HFF-Myc (cell line): ENCODE results near the gene SMIM35.

ENCODE experiments used
- DNase-seq: peaks from one replicate; pipeline ENCODE4 v3.0.0-alpha.2; 2011; ENCODE audit warnings: low read depth; ENCODE audit errors: extremely low read depth
- H3K4me3 ChIP-seq: replicated peaks from 2 replicates; pipeline ENCODE4 v1.5.1; 2011; ENCODE audit warnings: low read depth, mild to moderate bottlenecking, control low read depth, low read length
- TF ChIP-seq, protein P1 (sequence below): IDR thresholded peaks from 2 replicates; pipeline ENCODE4 v1.5.1; 2012; ENCODE audit warnings: mild to moderate bottlenecking, low read depth, low read length, control low read depth; ENCODE audit errors: missing control alignments

SMIM35 gene

DNA sequence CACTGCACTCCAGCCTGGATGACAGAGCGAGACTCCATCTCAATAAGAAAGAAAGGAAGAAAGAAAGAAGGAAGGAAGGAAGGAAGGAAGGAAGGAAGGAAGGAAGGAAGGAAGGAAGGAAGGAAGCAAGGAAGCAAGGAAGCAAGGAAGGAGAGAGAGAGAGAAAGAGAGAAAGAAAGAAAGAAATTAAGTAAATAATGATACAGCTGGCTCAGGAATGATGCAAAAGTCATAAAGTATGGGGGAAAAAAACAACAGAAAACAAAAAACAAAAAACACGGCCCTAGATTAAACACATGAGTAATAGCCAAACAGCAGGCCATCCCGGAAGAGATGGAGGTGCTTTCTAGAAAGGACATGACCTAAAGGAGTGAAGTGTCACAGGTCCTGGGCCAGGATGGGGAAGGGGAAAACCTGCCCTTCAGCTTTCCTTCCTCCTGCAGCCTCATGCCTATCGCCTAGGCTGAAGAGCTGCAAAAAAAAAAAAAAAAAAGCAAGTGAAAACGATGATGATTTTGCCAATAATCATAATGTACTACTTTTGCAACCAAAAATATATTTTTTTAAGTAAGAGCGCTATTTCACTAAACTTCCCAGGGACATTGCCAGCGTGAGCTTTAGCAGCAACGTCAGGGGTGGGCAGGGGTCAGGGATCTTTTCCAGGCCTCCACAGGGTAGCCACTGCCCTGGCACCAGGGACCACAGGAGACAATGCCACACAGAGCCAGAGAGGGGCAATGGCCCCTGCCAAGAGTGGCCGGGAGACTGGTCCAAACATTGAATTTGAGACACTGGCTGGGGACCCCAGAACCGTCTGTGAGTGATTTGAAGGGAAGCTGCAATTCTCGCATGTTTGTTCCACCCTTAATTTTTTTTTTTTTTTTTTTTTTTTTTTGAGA lies 38.0 kb downstream of the SMIM35 start:
- TF ChIP-seq, protein P1, sequence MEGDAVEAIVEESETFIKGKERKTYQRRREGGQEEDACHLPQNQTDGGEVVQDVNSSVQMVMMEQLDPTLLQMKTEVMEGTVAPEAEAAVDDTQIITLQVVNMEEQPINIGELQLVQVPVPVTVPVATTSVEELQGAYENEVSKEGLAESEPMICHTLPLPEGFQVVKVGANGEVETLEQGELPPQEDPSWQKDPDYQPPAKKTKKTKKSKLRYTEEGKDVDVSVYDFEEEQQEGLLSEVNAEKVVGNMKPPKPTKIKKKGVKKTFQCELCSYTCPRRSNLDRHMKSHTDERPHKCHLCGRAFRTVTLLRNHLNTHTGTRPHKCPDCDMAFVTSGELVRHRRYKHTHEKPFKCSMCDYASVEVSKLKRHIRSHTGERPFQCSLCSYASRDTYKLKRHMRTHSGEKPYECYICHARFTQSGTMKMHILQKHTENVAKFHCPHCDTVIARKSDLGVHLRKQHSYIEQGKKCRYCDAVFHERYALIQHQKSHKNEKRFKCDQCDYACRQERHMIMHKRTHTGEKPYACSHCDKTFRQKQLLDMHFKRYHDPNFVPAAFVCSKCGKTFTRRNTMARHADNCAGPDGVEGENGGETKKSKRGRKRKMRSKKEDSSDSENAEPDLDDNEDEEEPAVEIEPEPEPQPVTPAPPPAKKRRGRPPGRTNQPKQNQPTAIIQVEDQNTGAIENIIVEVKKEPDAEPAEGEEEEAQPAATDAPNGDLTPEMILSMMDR = no peak
- no peak overlapping the region for H3K4me3 ChIP-seq

DNA sequence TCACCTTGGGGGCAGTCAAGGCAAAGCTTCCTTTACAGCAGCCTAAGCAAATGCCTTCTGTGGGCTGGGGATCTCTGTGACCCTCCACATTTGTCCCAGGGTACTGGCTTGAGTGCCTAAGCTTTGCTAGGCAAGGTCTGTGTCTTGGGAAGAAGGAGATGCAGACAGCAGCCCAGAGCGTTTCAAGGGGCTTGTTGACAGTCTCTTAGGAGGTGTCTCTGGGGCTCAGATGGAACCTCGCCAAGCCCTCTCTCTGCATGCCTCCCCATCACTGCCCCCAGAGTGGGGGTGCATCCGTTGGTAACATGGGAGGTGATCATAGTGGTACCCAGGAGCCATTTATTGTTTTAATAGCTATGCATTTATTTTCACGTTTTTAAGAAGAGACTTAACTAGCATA lies 39.0 kb downstream of the SMIM35 start:
- no peak for DNase-seq
- no peak overlapping the region for H3K4me3 ChIP-seq
- TF ChIP-seq, protein P1 = no peak

More for the DNA sequence above, 38.0 kb downstream of the SMIM35 start:
- no peak for DNase-seq

DNA sequence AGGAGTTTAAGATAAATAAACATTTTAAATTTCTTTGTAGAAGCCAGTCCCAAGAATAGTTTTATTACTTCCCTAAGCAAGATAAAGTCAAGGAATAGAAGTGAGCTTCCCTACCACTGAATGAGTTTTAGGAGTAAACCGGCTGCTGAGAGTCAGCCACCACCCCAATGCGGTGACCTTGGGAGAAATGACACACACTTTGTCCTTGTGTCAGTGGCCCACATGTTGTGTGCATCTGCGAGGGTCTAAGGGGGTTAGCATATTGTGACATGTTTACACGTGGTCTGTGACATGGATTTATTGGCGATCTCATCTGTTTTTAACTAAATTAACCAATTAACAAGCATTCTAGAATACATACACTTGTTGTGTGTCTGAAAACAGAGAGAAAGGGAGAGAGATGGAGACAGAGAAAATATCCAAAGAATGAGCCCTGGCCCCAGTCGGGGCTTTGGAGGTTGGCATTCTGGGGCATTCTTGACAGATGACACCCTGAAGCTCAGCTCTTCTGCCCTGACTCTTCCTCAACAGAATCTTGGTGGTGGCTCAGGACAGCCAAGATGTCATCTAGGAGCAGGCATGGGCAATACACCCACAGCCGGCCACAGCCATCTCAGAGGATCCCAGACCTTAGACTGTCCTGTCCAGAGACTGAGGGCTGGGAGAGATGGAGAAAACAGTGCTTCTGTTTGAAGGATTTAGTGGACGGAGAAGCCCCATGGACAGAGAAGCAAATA lies 39.6 kb downstream of the SMIM35 start:
- no peak overlapping the region for H3K4me3 ChIP-seq
- no peak for DNase-seq
- TF ChIP-seq, protein P1 = no peak

DNA sequence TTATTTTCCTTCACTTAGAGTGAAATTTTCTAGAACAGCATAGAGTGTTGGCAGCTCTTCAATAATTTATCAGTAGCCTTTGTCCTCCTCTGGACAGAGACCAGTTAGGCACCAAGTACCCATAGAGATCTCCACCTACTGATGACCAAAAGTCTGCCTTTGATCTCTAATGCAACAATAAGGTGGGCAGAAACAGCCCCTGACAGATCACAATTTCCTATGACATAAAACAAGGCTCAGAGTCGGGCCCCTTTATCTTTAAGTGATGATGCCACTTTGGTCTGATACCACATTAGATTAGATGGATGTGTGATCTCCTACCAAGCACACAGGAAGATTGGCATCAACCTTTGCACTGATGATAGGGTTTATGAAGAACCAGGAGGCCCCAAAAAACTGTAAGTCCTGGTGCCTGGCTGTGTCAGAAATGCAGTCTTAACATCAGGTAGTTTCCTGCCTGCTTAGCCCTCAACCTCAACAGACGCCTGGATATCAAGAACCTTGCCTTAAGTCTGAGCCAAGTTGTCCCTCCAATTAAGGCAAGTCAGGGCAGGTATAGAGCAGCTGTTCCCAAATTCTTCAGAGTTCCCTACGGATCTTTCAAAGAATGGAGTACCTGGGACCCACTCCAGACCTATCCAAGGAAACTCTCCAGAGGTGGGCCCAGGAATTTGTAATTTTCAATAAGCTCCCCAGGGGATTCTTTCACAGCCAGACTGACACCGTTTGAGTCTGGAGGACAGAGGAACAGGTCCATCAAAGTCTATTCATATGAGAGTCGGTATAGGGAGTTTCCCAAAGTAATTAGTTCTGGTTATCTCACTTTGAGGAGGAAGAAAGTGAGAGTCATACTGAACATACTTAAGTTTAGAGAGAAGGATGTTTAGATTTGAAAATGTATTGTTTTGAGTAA lies 40.5 kb downstream of the SMIM35 start:
- no peak for DNase-seq
- no peak overlapping the region for H3K4me3 ChIP-seq
- TF ChIP-seq, protein P1 = no peak

DNA sequence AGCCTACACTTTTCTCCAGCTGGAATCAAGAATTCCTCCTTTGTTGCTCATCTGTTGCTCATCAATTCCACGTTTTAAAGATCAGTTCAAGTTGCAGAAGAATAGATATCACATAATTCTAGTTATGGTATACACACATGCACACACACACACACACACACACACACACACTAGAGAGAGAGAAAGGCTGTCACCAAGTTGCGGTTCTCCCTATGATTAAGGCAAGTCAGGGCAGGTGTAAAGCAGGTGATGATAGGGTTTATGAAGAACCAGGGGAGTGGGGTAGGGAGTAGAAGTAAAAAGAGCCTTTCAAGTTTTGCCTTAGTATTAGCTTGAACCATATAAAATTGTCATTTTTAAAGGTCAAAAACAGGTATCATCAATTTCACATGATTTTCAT lies 41.6 kb downstream of the SMIM35 start:
- DNase-seq = no peak
- H3K4me3 ChIP-seq = no peak overlapping the region
- TF ChIP-seq, protein P1 = no peak

DNA sequence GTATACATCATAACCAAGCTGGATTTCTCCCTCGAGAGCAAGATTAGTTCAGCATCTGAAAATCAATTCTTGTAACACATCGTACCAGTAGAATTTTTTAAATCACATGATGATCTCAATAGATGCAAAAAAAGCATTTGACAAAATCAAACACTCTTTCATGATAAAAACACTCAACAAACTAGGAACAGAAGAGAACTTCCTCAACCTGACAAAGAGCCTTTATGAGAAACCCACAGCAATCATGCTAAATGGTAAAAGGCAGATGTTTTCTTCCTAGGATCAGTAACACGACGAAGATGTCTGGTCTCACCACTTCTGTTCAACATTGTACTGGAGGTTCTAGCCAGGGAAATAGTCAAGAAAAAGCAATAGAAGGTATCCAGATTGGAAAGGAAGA lies 44.0 kb downstream of the SMIM35 start:
- DNase-seq = no peak
- TF ChIP-seq, protein P1 = no peak
- H3K4me3 ChIP-seq = no peak overlapping the region
